Fibroblast of skin of abdomen (primary cell): Measurements from ENCODE around the gene POLG.

ENCODE experiments used
- DNase-seq: peaks from one replicate; pipeline ENCODE4 v3.0.0-alpha.2; 2013

POLG gene

DNA sequence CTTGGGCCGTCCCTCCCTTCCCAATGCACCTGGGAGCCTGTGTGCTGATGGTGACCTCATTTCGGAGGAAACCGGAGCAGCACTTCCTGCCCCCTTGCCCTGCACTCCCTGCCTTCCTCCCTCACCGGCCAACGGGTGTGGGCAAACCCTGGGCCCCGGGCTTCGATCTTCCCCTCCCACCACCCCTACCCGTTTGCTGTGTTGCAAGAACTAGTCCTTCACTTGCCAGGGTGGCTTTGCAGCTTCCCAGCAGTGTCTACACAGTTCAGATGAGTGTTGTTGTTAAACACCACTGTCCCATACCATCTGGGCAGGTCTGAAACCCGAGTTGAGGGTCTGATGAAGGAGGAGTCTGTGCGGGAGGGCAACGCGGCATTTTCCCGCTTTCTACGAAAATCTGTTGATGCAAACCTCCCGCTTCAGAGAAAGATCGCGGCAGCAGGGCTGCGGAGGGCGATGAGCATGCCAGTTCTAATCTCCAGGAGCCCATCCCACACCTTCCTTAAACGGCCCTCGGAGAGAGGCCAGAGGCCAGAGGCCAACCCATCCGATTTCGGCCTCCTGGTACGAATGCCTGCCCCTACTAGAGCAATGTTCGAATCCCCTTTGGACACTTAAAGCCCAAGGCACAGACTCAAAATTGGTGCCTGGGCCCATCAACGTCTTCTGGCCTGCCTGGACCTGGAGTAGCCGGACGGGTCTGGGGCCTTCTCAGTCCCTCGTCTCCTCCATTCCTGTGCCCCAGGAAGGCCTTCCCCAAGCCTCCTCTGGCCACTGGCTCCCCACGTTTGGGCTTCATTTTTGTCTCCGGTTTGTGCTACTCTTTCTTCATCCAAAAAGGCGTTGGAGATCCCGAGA is 35.7 kb upstream of the POLG start:
- no peak for DNase-seq

GRCh38 chr15:89369341-89369947 is 34.8 kb upstream of the POLG start:
- DNase-seq = no peak

GRCh38 chr15:89368566-89369223 is 34.1 kb upstream of the POLG start:
- no peak for DNase-seq

- no peak for DNase-seq
Measured at GRCh38 chr15:89367485-89368451, 33.1 kb upstream of the POLG start.

- DNase-seq = no peak
Measured at GRCh38 chr15:89366656-89367393, 32.2 kb upstream of the POLG start.

DNA sequence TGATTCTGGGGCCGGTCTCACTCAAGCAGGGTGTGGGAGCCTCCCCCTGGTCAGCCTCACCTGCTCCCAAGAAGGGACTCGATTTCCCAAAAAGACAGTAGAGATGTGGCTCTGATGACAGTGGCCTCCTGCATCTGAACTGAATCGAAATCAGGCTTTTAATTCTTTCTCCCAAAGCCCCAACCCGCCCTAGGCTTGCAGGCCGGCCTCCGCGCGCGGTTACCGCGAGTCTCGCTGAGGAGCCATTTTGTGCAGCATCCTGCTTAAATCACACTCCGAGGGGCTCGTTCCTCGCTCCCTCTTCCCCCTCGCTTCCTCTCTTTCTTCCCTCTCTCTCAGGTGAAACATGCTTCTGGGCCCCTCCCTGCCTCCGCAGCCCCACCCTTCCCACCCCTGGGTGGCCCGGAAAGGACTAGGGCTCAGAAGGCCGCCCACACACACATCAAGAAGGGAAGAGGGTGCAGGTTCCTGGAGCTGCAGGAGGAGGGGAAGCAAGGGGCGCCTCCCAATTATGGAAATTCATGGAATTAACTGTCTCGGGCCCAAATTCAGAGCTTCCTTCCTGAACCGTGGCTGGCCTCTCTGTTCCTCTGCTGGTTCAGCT is 30.9 kb upstream of the POLG start:
- no peak for DNase-seq

- no peak for DNase-seq
Measured at GRCh38 chr15:89364741-89365450, 30.3 kb upstream of the POLG start.

DNA sequence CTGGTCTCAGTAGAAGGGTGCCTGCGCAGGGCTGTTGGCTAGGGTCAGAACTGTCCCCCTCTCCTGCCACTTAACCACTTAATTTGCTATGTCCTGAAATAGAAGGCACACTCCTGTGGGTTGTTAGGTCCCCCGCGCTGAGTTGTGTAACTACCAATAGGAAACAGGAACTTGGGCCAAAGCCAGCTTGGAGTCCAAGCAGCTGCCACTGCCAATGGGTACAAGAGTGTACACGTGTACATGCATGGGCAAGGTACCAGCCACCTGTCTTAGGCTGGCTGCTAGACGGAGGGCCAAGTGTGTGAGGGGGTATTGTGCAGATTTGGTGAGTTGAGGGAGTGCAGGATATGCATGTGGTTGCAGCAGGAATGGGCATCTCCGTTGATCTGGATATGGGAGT is 29.7 kb upstream of the POLG start:
- DNase-seq = no peak

DNA sequence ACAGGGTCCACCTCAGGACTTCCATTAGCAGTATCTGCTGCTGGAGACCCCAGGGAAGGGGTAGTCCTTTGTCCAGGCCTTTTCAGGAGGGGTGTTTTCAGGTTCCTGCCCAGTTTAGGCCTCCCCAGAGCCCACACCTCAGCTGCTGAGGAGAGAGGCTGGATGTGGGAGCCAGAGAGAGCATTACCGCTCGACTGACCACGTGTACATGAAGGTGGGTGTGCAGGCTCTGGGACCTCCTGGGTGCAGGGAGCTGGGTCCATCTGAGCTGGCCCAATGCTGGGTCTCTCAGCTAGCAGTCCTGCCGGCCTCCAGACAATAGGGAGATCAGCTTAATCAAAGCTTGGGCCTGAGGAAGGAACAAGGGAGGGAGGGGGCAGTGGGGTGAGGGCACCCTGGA is 29.1 kb upstream of the POLG start:
- no peak for DNase-seq

DNA sequence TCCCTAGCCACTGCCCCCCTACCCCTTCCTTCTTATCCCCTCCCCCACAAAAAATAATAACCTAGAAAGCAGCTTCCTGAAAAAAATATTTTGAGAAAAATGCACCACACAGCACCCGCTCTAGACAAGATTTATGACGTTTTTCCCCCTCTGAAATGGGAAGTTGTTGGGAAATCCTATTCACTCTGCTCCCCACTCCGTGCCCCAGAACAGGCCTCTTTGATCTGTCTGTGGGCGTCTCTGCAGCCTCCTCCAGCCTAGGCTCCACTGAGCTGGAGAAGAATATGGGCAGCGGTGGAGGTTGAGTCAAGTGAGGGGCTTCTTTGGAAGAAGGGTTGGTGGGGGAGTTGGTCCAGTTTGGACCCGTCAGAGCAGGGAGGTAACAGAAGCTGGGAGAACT is 28.5 kb upstream of the POLG start:
- no peak for DNase-seq

- no peak for DNase-seq
Measured at GRCh38 chr15:89362203-89363101, 27.8 kb upstream of the POLG start.

GRCh38 chr15:89361451-89362202 is 27.0 kb upstream of the POLG start:
- peak; percentile 53 for DNase-seq

GRCh38 chr15:89360294-89360971 is 25.8 kb upstream of the POLG start:
- no peak for DNase-seq

- no peak for DNase-seq
Measured at GRCh38 chr15:89359471-89360293, 25.1 kb upstream of the POLG start.

- DNase-seq = peak; percentile 55
Measured at GRCh38 chr15:89358755-89359439, 24.3 kb upstream of the POLG start.

GRCh38 chr15:89358435-89358754 is 23.8 kb upstream of the POLG start:
- no peak for DNase-seq
